ENCODE results near the gene PAPSS2. TPM values are rescaled to one million over a fixed set of nuclear protein-coding genes. Genes with fewer than 3 reads are reported as not detected.
A peak's percentile ranks its signal among the peaks of the same experiment; 100 is the strongest.

Gene PAPSS2
- total and polyA plus RNA-seq, 2 experiments from 2014 or later, result 13.2 to 19.6 TPM

- Histone ChIP-seq H3K36me3 (ENCODE audit: insufficient read depth) (no peaks in the 10 kb centered on the region), H3K27me3 (ENCODE audit: insufficient read depth) (no peaks in the 10 kb centered on the region), H3K4me2 (no peak overlapping the region), H3K4me3 (no peak overlapping the region), H3K4me1 (ENCODE audit: insufficient read depth) (peaks cover 18% of the 10 kb centered on the region), H3K27ac (ENCODE audit: low read depth) (0 out of 2 replicates have a peak overlapping the region, but pooled peaks have one; percentile 21), H3K79me2 (replicated peaks; ENCODE audit: insufficient read depth) (peaks cover 27% of the 10 kb centered on the region), H4K20me1 (replicated peaks; ENCODE audit: insufficient read depth) (no peaks in the 10 kb centered on the region), H3F3A (replicated peaks; ENCODE audit: low read depth) (no peaks in the 10 kb centered on the region), H2AFZ (no peak overlapping the region), H3K9me2 (ENCODE audit: insufficient read depth) (no peaks in the 10 kb centered on the region)
- Mint-ChIP-seq H3K27ac (0 out of 2 replicates have a peak overlapping the region, but pooled peaks have one; percentile 20), H3K36me3 (ENCODE audit: low read depth) (peaks cover 8% of the 10 kb centered on the region; the same call in 2 of the 3 replicates), H3K4me1 (peaks cover 22% of the 10 kb centered on the region), H3K4me3 (no peak overlapping the region), H3K27me3 (ENCODE audit: insufficient read depth, low read depth, poor library complexity) (peaks cover 1% of the 10 kb centered on the region), H3K9me3 (no peaks in the 10 kb centered on the region)
- no peak for ATAC-seq
- TF ChIP-seq REST (IDR thresholded peaks at IDR 0.05; ENCODE audit: unreplicated experiment), result no peak
- no peak for TF ChIP-seq EZH2phosphoT487 (IDR thresholded peaks at IDR 0.05; ENCODE audit: unreplicated experiment)
- TF ChIP-seq POLR2AphosphoS5 (IDR thresholded peaks at IDR 0.05; ENCODE audit: low read depth), result no peak
- TF ChIP-seq JUNB (IDR thresholded peaks at IDR 0.05; ENCODE audit: unreplicated experiment), result no peak
- TF ChIP-seq ZNF114 (CRISPR knock-in tag; IDR thresholded peaks at IDR 0.05), result no peak
- no peak for TF ChIP-seq NANOG (IDR thresholded peaks at IDR 0.05; ENCODE audit: borderline replicate concordance)
- no peak for TF ChIP-seq CTCF (conservative IDR thresholded peaks at IDR 0.05; ENCODE audit: low read depth in 2 of 2)
- TF ChIP-seq ZNF331 (CRISPR knock-in tag; IDR thresholded peaks at IDR 0.05; ENCODE audit: low read depth), result no peak
- TF ChIP-seq EZH2 (IDR thresholded peaks at IDR 0.05; ENCODE audit: low read depth, unreplicated experiment), result no peak
- TF ChIP-seq ZNF462 (CRISPR knock-in tag; IDR thresholded peaks at IDR 0.05), result no peak
- TF ChIP-seq STAT1 (IDR thresholded peaks at IDR 0.05; ENCODE audit: unreplicated experiment), result no peak
- TF ChIP-seq ETS1 (IDR thresholded peaks at IDR 0.05), result no peak
- no peak for TF ChIP-seq CREB1 (CRISPR knock-in tag; IDR thresholded peaks at IDR 0.05; ENCODE audit: low read depth)
- no peak for DNase-seq (ENCODE audit: low spot score)
Measured at GRCh38 chr10:87671139-87671815, 11.6 kb downstream of the PAPSS2 start.

All from GM23338 (cell line).